Right atrium auricular region (tissue), 2 donors: ENCODE results near the gene RASGRP3. TPM values are rescaled to one million over a fixed set of nuclear protein-coding genes. Genes with fewer than 3 reads are reported as not detected.

Experiments used
- DNase-seq: peaks from one replicate; pipeline ENCODE4 v3.0.0-alpha.2; 2019; ENCODE audit warnings: low spot score
- H3K27ac ChIP-seq, 2 donors: fragments of 200-600 bp; sonication (generic); 1 replicate in 1 of 2; 2 replicates in 1 of 2; pipeline ENCODE4 v1.5.1; 2016 to 2019
- H3K27me3 ChIP-seq, 2 donors: fragments of 200-600 bp; sonication (generic); one replicate each; pipeline versions ENCODE4 v1.5.1 to v1.6.0; 2017 to 2019
- H3K36me3 ChIP-seq: fragments of 200-600 bp; sonication (generic); one replicate; pipeline ENCODE4 v1.5.1; 2016
- H3K4me1 ChIP-seq, 2 donors: fragments of 200-600 bp; sonication (generic); one replicate each; pipeline versions ENCODE4 v1.5.1 to v1.6.0; 2017 to 2019
- H3K4me3 ChIP-seq, 2 donors: fragments of 200-600 bp; sonication (generic); 1 replicate in 1 of 2; 2 replicates in 1 of 2; pipeline ENCODE4 v1.5.1; 2017 to 2019; ENCODE audit warnings: mild to moderate bottlenecking in 1 of 2, moderate library complexity in 1 of 2
- H3K9me3 ChIP-seq, 2 donors: fragments of 200-600 bp; sonication (generic); one replicate each; pipeline ENCODE4 v1.5.1; 2019
- total RNA-seq, 2 donors: library from RNA; depleted of rRNA; stranded (reverse); fragments of >200 nt; gene quantifications; one replicate each; pipeline ENCODE4 v1.1.0, GENCODE V29; 2016
- TF ChIP-seq, protein P1 (sequence below), 2 donors: fragments of 200-600 bp; sonication (generic); IDR thresholded peaks; one replicate each; pipeline ENCODE4 v1.5.1; 2019; ENCODE audit warnings: antibody characterized with exemption in 2 of 2

RASGRP3 gene
- total RNA-seq, 2 donors from 2014 or later, result 50.0 to 56.3 TPM

GRCh38 chr2:33595385-33595784 lies 118.9 kb downstream of the RASGRP3 start:
- TF ChIP-seq, protein P1, sequence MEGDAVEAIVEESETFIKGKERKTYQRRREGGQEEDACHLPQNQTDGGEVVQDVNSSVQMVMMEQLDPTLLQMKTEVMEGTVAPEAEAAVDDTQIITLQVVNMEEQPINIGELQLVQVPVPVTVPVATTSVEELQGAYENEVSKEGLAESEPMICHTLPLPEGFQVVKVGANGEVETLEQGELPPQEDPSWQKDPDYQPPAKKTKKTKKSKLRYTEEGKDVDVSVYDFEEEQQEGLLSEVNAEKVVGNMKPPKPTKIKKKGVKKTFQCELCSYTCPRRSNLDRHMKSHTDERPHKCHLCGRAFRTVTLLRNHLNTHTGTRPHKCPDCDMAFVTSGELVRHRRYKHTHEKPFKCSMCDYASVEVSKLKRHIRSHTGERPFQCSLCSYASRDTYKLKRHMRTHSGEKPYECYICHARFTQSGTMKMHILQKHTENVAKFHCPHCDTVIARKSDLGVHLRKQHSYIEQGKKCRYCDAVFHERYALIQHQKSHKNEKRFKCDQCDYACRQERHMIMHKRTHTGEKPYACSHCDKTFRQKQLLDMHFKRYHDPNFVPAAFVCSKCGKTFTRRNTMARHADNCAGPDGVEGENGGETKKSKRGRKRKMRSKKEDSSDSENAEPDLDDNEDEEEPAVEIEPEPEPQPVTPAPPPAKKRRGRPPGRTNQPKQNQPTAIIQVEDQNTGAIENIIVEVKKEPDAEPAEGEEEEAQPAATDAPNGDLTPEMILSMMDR (IDR thresholded peaks at IDR 0.05), result no peak
- Histone ChIP-seq H3K4me3 (no peak overlapping the region), H3K27me3 (no peaks in the 10 kb centered on the region), H3K36me3 (peaks cover 25% of the 10 kb centered on the region), H3K27ac (no peak overlapping the region), H3K9me3 (no peaks in the 10 kb centered on the region), H3K4me1 (peaks cover 0 to 31% of the 10 kb centered on the region in 2 donors)
- no peak for DNase-seq

DNA sequence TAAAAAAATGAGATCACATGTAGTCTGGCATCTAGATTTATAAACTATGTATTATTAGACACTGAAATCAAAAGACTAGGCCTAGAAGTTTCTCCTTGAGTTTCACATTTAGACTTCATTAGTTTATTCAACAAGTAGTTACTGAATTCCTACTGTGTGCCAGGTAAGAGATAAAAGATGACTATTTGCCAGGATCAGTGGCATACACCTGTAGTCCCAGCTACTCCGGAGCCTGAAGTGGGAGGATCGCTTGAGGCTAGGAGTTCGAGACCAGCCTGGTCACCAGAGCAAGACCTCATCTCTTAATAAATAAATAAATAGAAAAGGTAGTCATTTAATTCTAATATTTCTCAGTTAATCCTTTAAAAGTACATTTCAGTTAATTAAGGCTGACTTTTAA lies 120.6 kb downstream of the RASGRP3 start:
- TF ChIP-seq, protein P1 (IDR thresholded peaks at IDR 0.05), result no peak
- H3K4me1 ChIP-seq, result peaks cover 0 to 23% of the 10 kb centered on the region in 2 donors
- no peak overlapping the region for H3K27ac ChIP-seq
- no peaks in the 10 kb centered on the region for H3K27me3 ChIP-seq
- peaks cover 25% of the 10 kb centered on the region for H3K36me3 ChIP-seq
- DNase-seq, result no peak
- H3K4me3 ChIP-seq, result no peak overlapping the region
- H3K9me3 ChIP-seq, result no peaks in the 10 kb centered on the region

- H3K4me3 ChIP-seq, result peak overlapping the region; percentile 88 to 98
- peaks cover 0 to 23% of the 10 kb centered on the region in 2 donors for H3K4me1 ChIP-seq
- no peaks in the 10 kb centered on the region for H3K27me3 ChIP-seq
- TF ChIP-seq, protein P1 (IDR thresholded peaks at IDR 0.05), result no peak
- peak overlapping the region; percentile 89 to 92 for H3K27ac ChIP-seq
- H3K9me3 ChIP-seq, result no peaks in the 10 kb centered on the region
- H3K36me3 ChIP-seq, result peaks cover 14% of the 10 kb centered on the region
- DNase-seq, result peak; percentile 64
Observed at GRCh38 chr2:33598561-33599174, 122.2 kb downstream of the RASGRP3 start.

DNA sequence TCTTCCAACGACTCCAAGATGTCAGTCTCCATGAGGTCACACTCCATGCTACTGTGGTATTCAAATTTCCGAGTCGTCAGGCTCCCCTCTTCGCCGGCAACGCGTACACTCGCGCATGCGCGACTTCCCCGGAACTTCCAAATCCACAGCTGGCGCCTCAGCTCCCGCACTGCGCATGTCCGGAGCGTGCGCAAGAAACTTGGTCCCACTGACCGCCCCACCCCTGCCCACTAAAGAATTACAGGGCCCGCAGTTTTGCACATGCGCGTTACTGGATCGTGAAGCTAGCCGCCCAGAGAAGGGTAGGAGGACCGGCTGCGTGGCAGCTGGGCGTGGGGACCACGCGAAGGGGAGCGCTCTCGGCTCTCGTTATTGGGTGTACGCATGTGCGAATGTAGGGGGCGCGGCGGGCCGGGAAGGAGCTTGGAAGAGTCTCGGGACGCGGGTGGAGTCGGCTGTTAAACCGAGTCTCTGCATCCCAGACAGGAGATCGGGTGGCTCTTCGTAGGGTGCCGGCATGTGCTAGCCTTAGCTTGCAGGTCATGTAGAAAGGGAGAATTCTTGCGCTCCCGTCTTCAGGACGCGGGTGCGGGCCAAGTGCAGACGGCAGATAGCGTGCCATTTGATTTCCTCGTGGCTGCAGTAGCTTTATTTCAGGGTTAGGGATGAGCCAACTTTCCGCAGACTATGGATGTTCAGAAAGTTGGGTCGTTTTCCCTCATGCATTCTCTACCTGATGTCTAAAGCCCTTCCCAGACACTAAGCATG lies 122.9 kb downstream of the RASGRP3 start, which contains the start of gene FAM98A:
TSS of gene FAM98A (minus strand) at position 125 of the 768 bp plus-strand sequence. CDS start at position 47, 78 bp downstream.
- peak; percentile 99 for DNase-seq
- TF ChIP-seq, protein P1 (IDR thresholded peaks at IDR 0.05), result peak in 1 of 2 donors; percentile 42
- Histone ChIP-seq H3K4me1 (peaks cover 0 to 23% of the 10 kb centered on the region in 2 donors), H3K36me3 (peaks cover 8% of the 10 kb centered on the region), H3K4me3 (peak within 1 kb of the TSS; percentile 88 to 98), H3K27me3 (no peaks in the 10 kb centered on the region), H3K9me3 (no peaks in the 10 kb centered on the region), H3K27ac (peak within 1 kb of the TSS; percentile 89 to 92)

- Histone ChIP-seq H3K27me3 (no peaks in the 10 kb centered on the region), H3K27ac (peak overlapping the region; percentile 89 to 92), H3K4me3 (peak overlapping the region; percentile 88 to 98), H3K9me3 (no peaks in the 10 kb centered on the region), H3K4me1 (peaks cover 0 to 23% of the 10 kb centered on the region in 2 donors), H3K36me3 (peaks cover 5% of the 10 kb centered on the region)
- no peak for DNase-seq
- TF ChIP-seq, protein P1 (IDR thresholded peaks at IDR 0.05), result no peak
Observed at GRCh38 chr2:33599943-33600192, 123.4 kb downstream of the RASGRP3 start.
